ENCODE data around the gene WBP4. TPM values are rescaled to one million over a fixed set of nuclear protein-coding genes. Genes with fewer than 3 reads are reported as not detected.

The WBP4 gene
- total and polyA plus RNA-seq, 8 donors, result 7.2 to 24.5 (median 22.4) TPM

DNA sequence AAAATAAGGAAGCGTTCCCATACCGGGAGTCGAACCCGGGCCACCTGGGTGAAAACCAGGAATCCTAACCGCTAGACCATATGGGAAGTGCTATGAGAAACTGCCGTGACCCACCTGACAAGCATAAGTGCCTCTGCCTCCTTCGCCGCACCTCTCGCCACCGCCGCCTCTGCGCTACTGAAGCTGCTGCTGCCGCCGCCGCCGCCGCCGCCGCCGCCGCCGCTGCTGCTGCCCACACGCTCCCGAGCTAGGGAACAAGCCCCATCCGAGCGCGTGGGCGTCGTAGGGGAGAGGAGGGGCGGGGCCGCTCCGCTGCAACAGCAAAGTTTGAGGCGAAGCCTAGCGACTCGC, 610 bp upstream of the WBP4 start:
- Histone ChIP-seq H3K36me3 (peaks cover 0 to 13% of the 10 kb centered on the region in 2 donors), H3K27ac (peak overlapping the region; percentile 97 to 98), H3K4me3 (peak overlapping the region; percentile 74 to 92), H3K9me3 (no peaks in the 10 kb centered on the region), H3K27me3 (no peaks in the 10 kb centered on the region), H3K4me1 (peaks cover 28 to 78% of the 10 kb centered on the region in 2 donors)
- intact Hi-C loops (cut with DNase I), result no loop called here
- no peak for TF ChIP-seq CTCF (IDR thresholded peaks at IDR 0.05)
- DNase-seq, result peak; percentile 82 to 97 (median 88)
- ATAC-seq, result peak; percentile 61

DNA sequence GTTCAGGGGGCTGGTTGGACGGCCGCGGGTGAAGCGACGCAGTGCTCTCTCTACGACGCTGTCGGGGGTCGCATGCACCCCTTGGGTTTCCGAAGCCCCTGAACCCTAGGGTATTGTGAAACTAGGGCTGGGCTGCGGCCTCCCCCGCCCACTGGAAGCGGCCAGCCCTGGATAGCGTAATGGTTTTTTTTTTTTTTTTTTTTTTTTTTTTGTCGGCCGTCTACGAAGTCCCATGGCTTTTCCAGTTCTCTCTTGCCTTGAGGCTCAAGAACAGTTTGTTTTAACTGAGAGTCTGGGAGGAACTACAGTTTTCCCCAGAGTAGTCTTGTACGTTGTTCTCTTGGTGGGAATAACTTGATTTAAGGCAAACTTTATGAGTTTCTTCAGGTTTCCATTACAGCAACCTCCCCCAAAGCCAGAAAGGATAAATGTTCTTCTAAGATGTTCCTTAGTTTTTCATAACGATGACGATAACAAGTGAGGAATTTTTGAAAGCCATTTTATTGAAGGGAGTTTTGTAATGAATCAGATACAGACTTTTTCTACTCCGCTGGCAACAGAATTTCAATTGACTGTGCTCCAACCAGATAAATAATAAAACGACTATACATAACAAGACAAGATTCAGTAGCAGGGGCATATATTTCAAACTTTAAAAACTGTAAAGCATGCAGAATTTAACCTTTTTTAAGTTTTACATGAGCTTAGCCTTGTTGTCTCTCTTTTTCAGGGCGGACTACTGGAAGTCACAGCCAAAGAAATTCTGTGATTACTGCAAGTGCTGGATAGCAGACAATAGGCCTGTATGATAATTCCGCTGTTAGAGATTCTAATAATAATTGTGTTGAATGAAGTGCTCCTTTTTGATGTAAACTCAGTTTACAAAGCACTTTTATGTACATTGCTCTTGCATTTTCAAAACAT, 867 bp downstream of the WBP4 start:
- no peak for TF ChIP-seq CTCF (IDR thresholded peaks at IDR 0.05)
- intact Hi-C loops (cut with DNase I), result no loop called here
- peak overlapping the region; percentile 74 to 92 for H3K4me3 ChIP-seq
- H3K9me3 ChIP-seq, result no peaks in the 10 kb centered on the region
- DNase-seq (peak in 1 of 4 donors; percentile 36), ATAC-seq (peak; percentile 50)
- H3K36me3 ChIP-seq, result peaks cover 0 to 28% of the 10 kb centered on the region in 2 donors
- no peaks in the 10 kb centered on the region for H3K27me3 ChIP-seq
- peaks cover 24 to 63% of the 10 kb centered on the region in 2 donors for H3K4me1 ChIP-seq
- peak overlapping the region; percentile 97 to 98 for H3K27ac ChIP-seq

- Histone ChIP-seq H3K9me3 (no peaks in the 10 kb centered on the region), H3K4me3 (no peak overlapping the region), H3K27me3 (no peaks in the 10 kb centered on the region), H3K4me1 (peaks cover 16 to 40% of the 10 kb centered on the region in 2 donors), H3K36me3 (peaks cover 0 to 51% of the 10 kb centered on the region in 2 donors), H3K27ac (no peak overlapping the region)
- intact Hi-C loops (cut with DNase I), result no loop called here
- no peak for ATAC-seq
- no peak for TF ChIP-seq CTCF (IDR thresholded peaks at IDR 0.05)
- DNase-seq, result no peak
Measured at GRCh38 chr13:41064493-41064892, 3.2 kb downstream of the WBP4 start.

DNA sequence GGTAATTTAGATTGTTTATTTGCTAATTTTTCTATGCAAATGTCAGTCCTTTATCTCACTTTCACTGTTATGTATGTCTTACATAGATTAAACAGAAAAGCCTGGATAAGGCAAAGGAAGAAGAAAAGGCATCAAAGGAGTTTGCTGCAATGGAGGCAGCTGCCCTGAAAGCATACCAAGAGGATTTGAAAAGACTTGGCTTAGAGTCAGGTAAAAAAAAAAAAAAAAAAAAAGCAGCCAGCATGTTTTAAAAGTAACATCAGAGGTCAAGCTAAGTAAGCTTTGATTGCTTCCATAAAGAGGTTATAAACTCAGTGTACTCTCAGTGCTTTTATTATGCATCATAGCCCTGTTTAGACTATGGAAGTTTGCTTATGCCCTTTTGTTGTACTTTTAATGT, 3.8 kb downstream of the WBP4 start:
- intact Hi-C loops (cut with DNase I), result no loop called here
- peaks cover 0 to 57% of the 10 kb centered on the region in 2 donors for H3K36me3 ChIP-seq
- H3K9me3 ChIP-seq, result no peaks in the 10 kb centered on the region
- DNase-seq (no peak), ATAC-seq (no peak)
- H3K4me1 ChIP-seq, result peaks cover 16 to 39% of the 10 kb centered on the region in 2 donors
- no peak for TF ChIP-seq CTCF (IDR thresholded peaks at IDR 0.05)
- H3K27ac ChIP-seq, result peak overlapping the region in 1 of 2 donors; percentile 5
- H3K27me3 ChIP-seq, result no peaks in the 10 kb centered on the region
- no peak overlapping the region for H3K4me3 ChIP-seq

DNA sequence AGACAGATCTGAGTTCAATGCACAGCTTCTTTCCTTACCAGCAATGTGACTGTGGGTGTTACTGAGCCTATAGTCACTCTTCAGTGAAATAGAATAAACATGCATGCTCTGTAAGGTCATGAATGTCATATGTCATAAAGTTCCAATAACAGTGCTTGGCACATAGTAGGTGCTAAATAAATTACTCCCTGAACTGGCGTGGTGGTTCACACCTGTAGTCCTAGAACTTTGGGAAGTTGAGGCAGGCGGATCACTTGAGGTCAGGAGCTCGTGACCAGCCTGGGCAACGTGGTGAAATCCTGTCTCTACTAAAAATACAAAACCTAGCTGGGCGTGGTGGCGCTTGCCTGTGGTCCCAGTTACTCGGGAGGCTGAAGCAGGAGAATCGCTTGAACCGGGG, 13.2 kb downstream of the WBP4 start:
- ATAC-seq, result no peak
- Histone ChIP-seq H3K4me3 (no peak overlapping the region), H3K27ac (no peak overlapping the region), H3K36me3 (peaks cover 0 to 94% of the 10 kb centered on the region in 2 donors), H3K9me3 (no peaks in the 10 kb centered on the region), H3K27me3 (no peaks in the 10 kb centered on the region), H3K4me1 (no peaks in the 10 kb centered on the region)
- no peak for TF ChIP-seq CTCF (IDR thresholded peaks at IDR 0.05)
- intact Hi-C loops (cut with DNase I), result no loop called here
- DNase-seq, result no peak
